Activated CD8-positive, alpha-beta T cell treated with anti-CD3 and anti-CD28 coated beads, Interleukin-2, amount 10 ng/mL, durations not matched to agents 7 days and 5 days (primary cell): ENCODE data around the gene DOCK3. TPM values are rescaled to one million over a fixed set of nuclear protein-coding genes. Genes with fewer than 3 reads are reported as not detected.
A peak's percentile ranks its signal among the peaks of the same experiment; 100 is the strongest.

Source experiments
- ATAC-seq: fragments of 150-1000 bp; cut with Tn5 transposase; one replicate; pipeline ENCODE4 v1.10.0; 2021; ENCODE audit warnings: moderate library complexity
- CTCF ChIA-PET: fragments of 350-600 bp; sonication (Branson Sonifier 250); formaldehyde crosslinking; loops from one replicate; lab custom pipeline; 2021; ENCODE audit warnings: antibody characterized with exemption; lab: Charles Lee
- POLR2A ChIA-PET: fragments of 350-600 bp; sonication (Branson Sonifier 250); formaldehyde crosslinking; loops from one replicate; lab custom pipeline; 2021; ENCODE audit warnings: antibody characterized with exemption; lab: Charles Lee
- DNase-seq: peaks from one replicate; pipeline ENCODE4 v3.0.0-alpha.2; 2020
- H3K27ac Mint-ChIP-seq: one replicate; pipeline ENCODE4 v1.8.0; 2021; ENCODE audit warnings: mild to moderate bottlenecking, mixed read lengths
- H3K27me3 Mint-ChIP-seq: one replicate; pipeline ENCODE4 v1.8.0; 2021; ENCODE audit warnings: low read depth, mixed read lengths
- H3K36me3 Mint-ChIP-seq: one replicate; pipeline ENCODE4 v1.8.0; 2021; ENCODE audit warnings: low read depth, mixed read lengths
- H3K4me1 Mint-ChIP-seq: one replicate; pipeline ENCODE4 v1.8.0; 2021; ENCODE audit warnings: low read depth, mixed read lengths
- H3K4me3 Mint-ChIP-seq: one replicate; pipeline ENCODE4 v1.8.0; 2021; ENCODE audit warnings: mild to moderate bottlenecking, mixed read lengths
- H3K9me3 Mint-ChIP-seq: one replicate; pipeline ENCODE4 v1.8.0; 2022; ENCODE audit warnings: mixed read lengths; ENCODE audit not compliant: insufficient read depth
- microRNA-seq: library from miRNA; unstranded; fragments of <30 nt; microRNA quantifications from one replicate; pipeline ENCODE4 v1.2.0, GENCODE V29; 2022
- total RNA-seq, 2 experiments: library from RNA; stranded (reverse); gene quantifications; one replicate each; pipeline ENCODE4 v1.2.3, GENCODE V29; 2021

DOCK3 gene
- total RNA-seq, 2 experiments from 2014 or later: 3.2 to 3.4 TPM

DNA sequence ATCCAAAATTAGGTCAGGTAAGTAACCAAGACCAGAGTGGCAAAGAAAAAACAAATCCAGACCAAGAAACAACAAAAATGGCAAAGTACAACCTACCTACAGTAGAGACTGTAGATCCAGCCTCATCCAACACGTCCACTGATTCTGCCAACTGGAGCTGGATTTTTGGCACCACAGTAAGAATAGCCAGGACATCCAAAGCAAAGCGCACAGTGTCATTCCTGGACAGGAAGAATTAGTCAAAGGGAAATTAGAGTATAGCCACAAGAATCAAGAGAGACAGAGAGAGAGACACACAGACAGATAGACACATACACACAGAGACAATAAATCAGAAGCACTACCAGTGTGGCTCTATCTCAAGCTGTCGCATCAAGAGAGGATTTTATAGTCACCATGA lies 747.5 kb downstream of the DOCK3 start:
- Mint-ChIP-seq H3K36me3 (peaks cover 38% of the 10 kb centered on the region), H3K9me3 (no peaks in the 10 kb centered on the region), H3K4me3 (no peak overlapping the region), H3K27ac (no peak overlapping the region), H3K27me3 (no peaks in the 10 kb centered on the region), H3K4me1 (no peaks in the 10 kb centered on the region)
- DNase-seq (no peak), ATAC-seq (no peak)
- POLR2A ChIA-PET: no interaction called here
- CTCF ChIA-PET: interaction anchor here (3.5 kb wide), 1 partner anchor 13 kb away, joined by 9 read pairs; no protein-coding TSS in a partner anchor

DNA sequence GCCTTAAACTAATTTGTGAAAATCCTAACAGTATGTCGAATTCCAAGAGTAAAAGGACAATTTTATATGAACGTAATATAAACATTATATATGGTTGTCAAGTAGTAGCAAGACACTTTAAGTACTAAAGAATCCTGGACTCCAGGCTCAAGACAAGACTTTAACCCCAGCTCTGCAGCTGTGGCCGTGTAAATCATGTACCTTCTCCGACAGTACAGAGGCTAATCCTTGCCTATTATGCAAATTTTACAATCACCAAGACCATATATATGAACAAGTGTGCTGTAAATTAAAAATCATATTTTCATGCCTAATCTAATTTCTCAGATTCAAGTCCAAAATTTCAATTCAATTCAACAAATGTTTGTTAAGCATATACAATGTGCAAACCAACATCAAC lies 752.2 kb downstream of the DOCK3 start:
- Mint-ChIP-seq H3K9me3 (no peaks in the 10 kb centered on the region), H3K27me3 (no peaks in the 10 kb centered on the region), H3K4me3 (no peak overlapping the region), H3K27ac (no peak overlapping the region), H3K4me1 (no peaks in the 10 kb centered on the region), H3K36me3 (peaks cover 33% of the 10 kb centered on the region)
- ATAC-seq (no peak), DNase-seq (no peak)
- ChIA-PET CTCF (interaction anchor here (4.8 kb wide), 1 partner anchor 37 kb away, joined by 20 read pairs; no protein-coding TSS in a partner anchor), POLR2A (no interaction called here)

DNA sequence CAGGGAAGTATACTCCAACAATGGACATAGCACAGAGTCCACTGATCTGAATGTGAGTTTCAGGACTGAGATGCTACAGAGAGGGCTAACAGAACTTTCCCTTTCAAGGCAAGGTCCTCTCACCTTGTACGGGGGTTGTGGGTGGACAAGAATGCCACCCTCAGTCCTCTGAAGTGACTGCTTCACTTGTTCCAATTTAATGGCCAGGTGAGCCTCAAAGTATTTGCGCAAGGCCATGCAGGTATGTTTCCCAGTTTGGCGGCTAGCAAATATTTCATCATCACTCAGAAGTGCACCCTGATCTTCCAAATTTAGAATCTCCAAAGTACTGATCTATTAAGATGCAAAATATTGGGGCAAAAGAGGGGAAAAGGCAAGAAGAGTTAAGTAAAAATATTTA lies 754.4 kb downstream of the DOCK3 start:
- DNase-seq (no peak), ATAC-seq (no peak)
- ChIA-PET POLR2A (no interaction called here), CTCF (interaction anchor here (1.2 to 4.8 kb wide), 2 partner anchors 15 to 40 kb away, joined by 3 to 20 read pairs; no protein-coding TSS in a partner anchor)
- Mint-ChIP-seq H3K4me1 (no peaks in the 10 kb centered on the region), H3K27me3 (no peaks in the 10 kb centered on the region), H3K4me3 (no peak overlapping the region), H3K9me3 (no peaks in the 10 kb centered on the region), H3K27ac (no peak overlapping the region), H3K36me3 (peaks cover 35% of the 10 kb centered on the region)

Small RNA genes lying within 50 kb of the gene (microRNA-seq; reads per million reads assigned to microRNA genes)
- gene MIR4787: 24.7 reads per million, percentile 39 among the genes with 10 or more reads in this experiment

Other genes with a start within 250 kb of the DOCK3 start
- gene CACNA2D2, start 171.3 kb upstream of the DOCK3 start, total RNA-seq: under 1 TPM; 0.78 to 0.95 TPM
- 10 to 100 TPM; 58.5 to 61.6 TPM for gene C3orf18, start 107.2 kb upstream of the DOCK3 start, total RNA-seq
- 10 to 100 TPM; 83.3 to 86.0 TPM for gene HEMK1, start 105.4 kb upstream of the DOCK3 start, total RNA-seq
- gene CISH, start 63.2 kb upstream of the DOCK3 start, total RNA-seq: 100 to 1,000 TPM; 380 to 394 TPM
- gene MAPKAPK3, start 57.8 kb upstream of the DOCK3 start, total RNA-seq: 100 to 1,000 TPM; 224 to 225 TPM